Measurements from ENCODE around the gene PTPRU. TPM values are rescaled to one million over a fixed set of nuclear protein-coding genes. Genes with fewer than 3 reads are reported as not detected.
A peak's percentile ranks its signal among the peaks of the same experiment; 100 is the strongest.

PTPRU gene
- total and polyA plus RNA-seq, 2 experiments from 2014 or later: 8.0 to 105 TPM

GRCh38 chr1:29227511-29227910 is 8.8 kb upstream of the PTPRU start:
- Histone ChIP-seq H3K36me3 (ENCODE audit: insufficient read depth) (no peaks in the 10 kb centered on the region), H3K4me3 (no peak overlapping the region), H3K27me3 (ENCODE audit: insufficient read depth) (0 out of 2 replicates have a peak, but pooled peaks cover 3% of the 10 kb centered on the region), H3F3A (replicated peaks; ENCODE audit: low read depth) (no peaks in the 10 kb centered on the region), H3K4me2 (no peak overlapping the region), H3K9me2 (ENCODE audit: insufficient read depth) (no peaks in the 10 kb centered on the region), H3K79me2 (replicated peaks; ENCODE audit: insufficient read depth) (peaks cover 18% of the 10 kb centered on the region), H3K4me1 (ENCODE audit: insufficient read depth) (peaks cover 8% of the 10 kb centered on the region), H4K20me1 (replicated peaks; ENCODE audit: insufficient read depth) (peaks cover 3% of the 10 kb centered on the region; the same call in 1 of the 2 replicates), H2AFZ (no peak overlapping the region), H3K27ac (ENCODE audit: low read depth) (0 out of 2 replicates have a peak overlapping the region, but pooled peaks have one; percentile 5)
- peak; percentile 37 for ATAC-seq
- H3K4me3 Mint-ChIP-seq: no peak overlapping the region
- TF ChIP-seq ZNF114 (CRISPR knock-in tag; IDR thresholded peaks at IDR 0.05): no peak
- no peak for TF ChIP-seq CREB1 (CRISPR knock-in tag; IDR thresholded peaks at IDR 0.05; ENCODE audit: low read depth)
- TF ChIP-seq EZH2 (IDR thresholded peaks at IDR 0.05; ENCODE audit: low read depth, unreplicated experiment): no peak
- TF ChIP-seq, protein P1, sequence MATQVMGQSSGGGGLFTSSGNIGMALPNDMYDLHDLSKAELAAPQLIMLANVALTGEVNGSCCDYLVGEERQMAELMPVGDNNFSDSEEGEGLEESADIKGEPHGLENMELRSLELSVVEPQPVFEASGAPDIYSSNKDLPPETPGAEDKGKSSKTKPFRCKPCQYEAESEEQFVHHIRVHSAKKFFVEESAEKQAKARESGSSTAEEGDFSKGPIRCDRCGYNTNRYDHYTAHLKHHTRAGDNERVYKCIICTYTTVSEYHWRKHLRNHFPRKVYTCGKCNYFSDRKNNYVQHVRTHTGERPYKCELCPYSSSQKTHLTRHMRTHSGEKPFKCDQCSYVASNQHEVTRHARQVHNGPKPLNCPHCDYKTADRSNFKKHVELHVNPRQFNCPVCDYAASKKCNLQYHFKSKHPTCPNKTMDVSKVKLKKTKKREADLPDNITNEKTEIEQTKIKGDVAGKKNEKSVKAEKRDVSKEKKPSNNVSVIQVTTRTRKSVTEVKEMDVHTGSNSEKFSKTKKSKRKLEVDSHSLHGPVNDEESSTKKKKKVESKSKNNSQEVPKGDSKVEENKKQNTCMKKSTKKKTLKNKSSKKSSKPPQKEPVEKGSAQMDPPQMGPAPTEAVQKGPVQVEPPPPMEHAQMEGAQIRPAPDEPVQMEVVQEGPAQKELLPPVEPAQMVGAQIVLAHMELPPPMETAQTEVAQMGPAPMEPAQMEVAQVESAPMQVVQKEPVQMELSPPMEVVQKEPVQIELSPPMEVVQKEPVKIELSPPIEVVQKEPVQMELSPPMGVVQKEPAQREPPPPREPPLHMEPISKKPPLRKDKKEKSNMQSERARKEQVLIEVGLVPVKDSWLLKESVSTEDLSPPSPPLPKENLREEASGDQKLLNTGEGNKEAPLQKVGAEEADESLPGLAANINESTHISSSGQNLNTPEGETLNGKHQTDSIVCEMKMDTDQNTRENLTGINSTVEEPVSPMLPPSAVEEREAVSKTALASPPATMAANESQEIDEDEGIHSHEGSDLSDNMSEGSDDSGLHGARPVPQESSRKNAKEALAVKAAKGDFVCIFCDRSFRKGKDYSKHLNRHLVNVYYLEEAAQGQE (IDR thresholded peaks at IDR 0.05; ENCODE audit: unreplicated experiment): no peak
- no peak for TF ChIP-seq ETS1 (IDR thresholded peaks at IDR 0.05)
- TF ChIP-seq, protein P2, sequence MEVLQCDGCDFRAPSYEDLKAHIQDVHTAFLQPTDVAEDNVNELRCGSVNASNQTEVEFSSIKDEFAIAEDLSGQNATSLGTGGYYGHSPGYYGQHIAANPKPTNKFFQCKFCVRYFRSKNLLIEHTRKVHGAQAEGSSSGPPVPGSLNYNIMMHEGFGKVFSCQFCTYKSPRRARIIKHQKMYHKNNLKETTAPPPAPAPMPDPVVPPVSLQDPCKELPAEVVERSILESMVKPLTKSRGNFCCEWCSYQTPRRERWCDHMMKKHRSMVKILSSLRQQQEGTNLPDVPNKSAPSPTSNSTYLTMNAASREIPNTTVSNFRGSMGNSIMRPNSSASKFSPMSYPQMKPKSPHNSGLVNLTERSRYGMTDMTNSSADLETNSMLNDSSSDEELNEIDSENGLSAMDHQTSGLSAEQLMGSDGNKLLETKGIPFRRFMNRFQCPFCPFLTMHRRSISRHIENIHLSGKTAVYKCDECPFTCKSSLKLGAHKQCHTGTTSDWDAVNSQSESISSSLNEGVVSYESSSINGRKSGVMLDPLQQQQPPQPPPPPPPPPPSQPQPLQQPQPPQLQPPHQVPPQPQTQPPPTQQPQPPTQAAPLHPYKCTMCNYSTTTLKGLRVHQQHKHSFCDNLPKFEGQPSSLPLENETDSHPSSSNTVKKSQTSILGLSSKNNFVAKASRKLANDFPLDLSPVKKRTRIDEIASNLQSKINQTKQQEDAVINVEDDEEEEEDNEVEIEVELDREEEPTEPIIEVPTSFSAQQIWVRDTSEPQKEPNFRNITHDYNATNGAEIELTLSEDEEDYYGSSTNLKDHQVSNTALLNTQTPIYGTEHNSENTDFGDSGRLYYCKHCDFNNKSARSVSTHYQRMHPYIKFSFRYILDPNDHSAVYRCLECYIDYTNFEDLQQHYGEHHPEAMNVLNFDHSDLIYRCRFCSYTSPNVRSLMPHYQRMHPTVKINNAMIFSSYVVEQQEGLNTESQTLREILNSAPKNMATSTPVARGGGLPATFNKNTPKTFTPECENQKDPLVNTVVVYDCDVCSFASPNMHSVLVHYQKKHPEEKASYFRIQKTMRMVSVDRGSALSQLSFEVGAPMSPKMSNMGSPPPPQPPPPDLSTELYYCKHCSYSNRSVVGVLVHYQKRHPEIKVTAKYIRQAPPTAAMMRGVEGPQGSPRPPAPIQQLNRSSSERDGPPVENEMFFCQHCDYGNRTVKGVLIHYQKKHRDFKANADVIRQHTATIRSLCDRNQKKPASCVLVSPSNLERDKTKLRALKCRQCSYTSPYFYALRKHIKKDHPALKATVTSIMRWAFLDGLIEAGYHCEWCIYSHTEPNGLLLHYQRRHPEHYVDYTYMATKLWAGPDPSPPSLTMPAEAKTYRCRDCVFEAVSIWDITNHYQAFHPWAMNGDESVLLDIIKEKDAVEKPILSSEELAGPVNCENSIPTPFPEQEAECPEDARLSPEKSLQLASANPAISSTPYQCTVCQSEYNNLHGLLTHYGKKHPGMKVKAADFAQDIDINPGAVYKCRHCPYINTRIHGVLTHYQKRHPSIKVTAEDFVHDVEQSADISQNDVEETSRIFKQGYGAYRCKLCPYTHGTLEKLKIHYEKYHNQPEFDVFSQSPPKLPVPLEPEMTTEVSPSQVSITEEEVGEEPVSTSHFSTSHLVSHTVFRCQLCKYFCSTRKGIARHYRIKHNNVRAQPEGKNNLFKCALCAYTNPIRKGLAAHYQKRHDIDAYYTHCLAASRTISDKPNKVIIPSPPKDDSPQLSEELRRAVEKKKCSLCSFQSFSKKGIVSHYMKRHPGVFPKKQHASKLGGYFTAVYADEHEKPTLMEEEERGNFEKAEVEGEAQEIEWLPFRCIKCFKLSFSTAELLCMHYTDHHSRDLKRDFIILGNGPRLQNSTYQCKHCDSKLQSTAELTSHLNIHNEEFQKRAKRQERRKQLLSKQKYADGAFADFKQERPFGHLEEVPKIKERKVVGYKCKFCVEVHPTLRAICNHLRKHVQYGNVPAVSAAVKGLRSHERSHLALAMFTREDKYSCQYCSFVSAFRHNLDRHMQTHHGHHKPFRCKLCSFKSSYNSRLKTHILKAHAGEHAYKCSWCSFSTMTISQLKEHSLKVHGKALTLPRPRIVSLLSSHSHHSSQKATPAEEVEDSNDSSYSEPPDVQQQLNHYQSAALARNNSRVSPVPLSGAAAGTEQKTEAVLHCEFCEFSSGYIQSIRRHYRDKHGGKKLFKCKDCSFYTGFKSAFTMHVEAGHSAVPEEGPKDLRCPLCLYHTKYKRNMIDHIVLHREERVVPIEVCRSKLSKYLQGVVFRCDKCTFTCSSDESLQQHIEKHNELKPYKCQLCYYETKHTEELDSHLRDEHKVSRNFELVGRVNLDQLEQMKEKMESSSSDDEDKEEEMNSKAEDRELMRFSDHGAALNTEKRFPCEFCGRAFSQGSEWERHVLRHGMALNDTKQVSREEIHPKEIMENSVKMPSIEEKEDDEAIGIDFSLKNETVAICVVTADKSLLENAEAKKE (CRISPR knock-in tag; IDR thresholded peaks at IDR 0.05): no peak
- no peak for TF ChIP-seq EZH2phosphoT487 (IDR thresholded peaks at IDR 0.05; ENCODE audit: unreplicated experiment)
- TF ChIP-seq POLR2AphosphoS5 (IDR thresholded peaks at IDR 0.05; ENCODE audit: low read depth): no peak
- TF ChIP-seq NANOG (IDR thresholded peaks at IDR 0.05; ENCODE audit: borderline replicate concordance): no peak
- no peak for TF ChIP-seq CTCF (conservative IDR thresholded peaks at IDR 0.05; ENCODE audit: low read depth in 2 of 2)
- no peak for TF ChIP-seq STAT1 (IDR thresholded peaks at IDR 0.05; ENCODE audit: unreplicated experiment)
- no peak for TF ChIP-seq JUNB (IDR thresholded peaks at IDR 0.05; ENCODE audit: unreplicated experiment)
- no peak for TF ChIP-seq ZNF331 (CRISPR knock-in tag; IDR thresholded peaks at IDR 0.05; ENCODE audit: low read depth)
- H3K27ac Mint-ChIP-seq: no peak overlapping the region
- H3K27me3 Mint-ChIP-seq (ENCODE audit: insufficient read depth, low read depth, poor library complexity): peaks cover 5% of the 10 kb centered on the region
- no peaks in the 10 kb centered on the region for H3K36me3 Mint-ChIP-seq (ENCODE audit: low read depth)
- peak; percentile 68 for DNase-seq (ENCODE audit: low spot score)
- H3K4me1 Mint-ChIP-seq: peaks cover 21% of the 10 kb centered on the region
- H3K9me3 Mint-ChIP-seq: no peaks in the 10 kb centered on the region

Measured in GM23338 (cell line).